Measurements from ENCODE around the gene IL15.
"Not testable (repeated sequence)": the region's sequence is repeated elsewhere in the genome, so short reads cannot be mapped to it uniquely, and the experiment has no call there.

The IL15 gene

GRCh38 chr4:141647966-141648365 is 11.6 kb downstream of the IL15 start:
- DNase-seq: no peak

GRCh38 chr4:141652161-141652778 is 15.9 kb downstream of the IL15 start:
- DNase-seq: no peak

- DNase-seq: no peak
These were observed 17.7 kb downstream of the IL15 start for GRCh38 chr4:141654098-141654497.

GRCh38 chr4:141656031-141656430 is 19.6 kb downstream of the IL15 start:
- DNase-seq: no peak

- DNase-seq: no peak
These were observed 21.3 kb downstream of the IL15 start for GRCh38 chr4:141657550-141658250.

- no peak for DNase-seq
These were observed 21.9 kb downstream of the IL15 start for GRCh38 chr4:141658309-141658708.

GRCh38 chr4:141659539-141659938 is 23.2 kb downstream of the IL15 start:
- DNase-seq: no peak

GRCh38 chr4:141660880-141661279 is 24.5 kb downstream of the IL15 start:
- DNase-seq: no peak

GRCh38 chr4:141668200-141668910 is 32.0 kb downstream of the IL15 start:
- DNase-seq: no peak

- DNase-seq: no peak
These were observed 33.1 kb downstream of the IL15 start for GRCh38 chr4:141669501-141669900.

GRCh38 chr4:141675384-141675783 is 39.0 kb downstream of the IL15 start:
- DNase-seq: no peak

- DNase-seq: no peak
These were observed 39.8 kb downstream of the IL15 start for GRCh38 chr4:141676087-141676670.

GRCh38 chr4:141680060-141680459 is 43.7 kb downstream of the IL15 start:
- DNase-seq: no peak

GRCh38 chr4:141684785-141685184 is 48.4 kb downstream of the IL15 start:
- DNase-seq: no peak

GRCh38 chr4:141686146-141686775 is 49.9 kb downstream of the IL15 start:
- no peak for DNase-seq

- no peak for DNase-seq
These were observed 50.5 kb downstream of the IL15 start for GRCh38 chr4:141686879-141687278.

GRCh38 chr4:141689726-141690296 is 53.4 kb downstream of the IL15 start:
- DNase-seq: not testable (repeated sequence)

- not testable (repeated sequence) for DNase-seq
These were observed 54.9 kb downstream of the IL15 start for GRCh38 chr4:141691247-141691646.

GRCh38 chr4:141692081-141692480 is 55.7 kb downstream of the IL15 start:
- DNase-seq: no peak

- DNase-seq: no peak
These were observed 60.7 kb downstream of the IL15 start for GRCh38 chr4:141697116-141697515.

GRCh38 chr4:141702472-141703182 is 66.2 kb downstream of the IL15 start:
- no peak for DNase-seq

GRCh38 chr4:141703497-141703896 is 67.1 kb downstream of the IL15 start:
- DNase-seq: no peak

Measured in activated naive CD4-positive, alpha-beta T cell (primary cell).